ENCODE data around the gene CDK2AP2. TPM values are rescaled to one million over a fixed set of nuclear protein-coding genes. Genes with fewer than 3 reads are reported as not detected.
"Not testable (repeated sequence)": the region's sequence is repeated elsewhere in the genome, so short reads cannot be mapped to it uniquely, and the experiment has no call there.

The CDK2AP2 gene
- polyA plus RNA-seq, 1 of the 3 experiments (the other 2 are of a cell fraction) = 47.9 TPM

DNA sequence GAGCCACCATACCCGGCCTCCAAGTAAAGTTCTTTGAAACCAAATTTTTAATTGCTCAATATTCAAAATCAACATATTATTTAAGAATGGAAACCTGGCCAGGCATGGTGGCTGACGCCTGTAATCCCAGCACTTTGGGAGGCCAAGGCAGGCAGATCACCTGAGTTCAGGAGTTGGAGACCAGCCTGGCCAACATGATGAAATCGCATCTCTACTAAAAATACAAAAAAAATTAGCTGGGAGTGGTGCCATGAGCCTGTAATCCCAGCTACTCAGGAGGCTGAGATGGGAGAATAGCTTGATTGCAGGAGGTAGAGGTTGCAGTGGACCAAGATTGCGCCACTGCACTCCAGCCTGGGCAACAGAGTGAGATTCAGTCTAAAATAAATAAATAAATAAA is 40.1 kb upstream of the CDK2AP2 start:
- H3K9me3 ChIP-seq; H3K4me2 ChIP-seq; H3K36me3 ChIP-seq (replicated peaks in 1 of 2; ENCODE audit: control insufficient read depth in 1 of 2, insufficient read depth in 2 of 2, low read length in 1 of 2); DNase-seq; H3K4me3 ChIP-seq (ENCODE audit: low read depth in 2 of 2, low read length in 1 of 2); H3K9ac ChIP-seq; H3K79me2 ChIP-seq (ENCODE audit: insufficient read depth); H3K27me3 ChIP-seq (ENCODE audit: insufficient read depth); H3K4me1 ChIP-seq (ENCODE audit: control insufficient read depth in 1 of 2, insufficient read depth in 2 of 2, low read depth in 1 of 2, low read length in 1 of 2); H3K27ac ChIP-seq (ENCODE audit: low read depth in 2 of 2, low read length in 1 of 2); H4K20me1 ChIP-seq (ENCODE audit: insufficient read depth); POLR2A ChIA-PET; H3F3A ChIP-seq (replicated peaks; ENCODE audit: insufficient read depth); H3K9me2 ChIP-seq; H2AFZ ChIP-seq (ENCODE audit: low read depth): not testable (repeated sequence)
- 68% methylated on average over 4 of the region's 4 CpGs for WGBS (ENCODE audit: low lambda C conversion rate)
- CTCF ChIA-PET = interaction anchor here (1.1 kb wide), 1 partner anchor 13 kb away, joined by 3 read pairs; no protein-coding TSS in a partner anchor

DNA sequence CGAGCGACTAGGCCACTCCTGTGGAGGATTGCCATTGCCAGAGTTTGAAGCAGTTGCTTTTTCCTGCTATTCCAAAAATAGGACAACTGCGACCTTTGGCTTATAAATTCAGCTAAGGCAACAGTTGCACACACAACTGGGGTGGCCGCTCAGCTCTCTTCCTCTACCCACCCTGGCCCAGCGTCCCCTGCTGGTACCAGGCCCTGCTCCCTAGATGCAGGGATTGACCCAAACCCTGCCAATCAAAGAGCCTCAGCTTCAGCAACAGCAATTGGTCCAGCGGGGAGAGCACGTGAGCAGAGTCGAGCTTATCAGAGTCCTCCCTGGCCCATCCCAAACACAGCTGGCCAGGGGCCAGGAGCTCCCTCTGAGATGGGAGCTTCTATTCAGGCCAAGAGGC is 37.3 kb upstream of the CDK2AP2 start:
- POLR2A ChIA-PET = no interaction called here
- CTCF ChIA-PET = interaction anchor here (1.0 to 1.9 kb wide), 2 partner anchors 25 to 27 kb away, joined by 3 to 4 read pairs; no protein-coding TSS in a partner anchor
- Histone ChIP-seq H3F3A (replicated peaks; ENCODE audit: insufficient read depth) (no peaks in the 10 kb centered on the region), H3K27me3 (ENCODE audit: insufficient read depth) (no peaks in the 10 kb centered on the region), H3K9me2 (no peaks in the 10 kb centered on the region), H3K79me2 (ENCODE audit: insufficient read depth) (no peaks in the 10 kb centered on the region), H3K9ac (no peak overlapping the region), H3K9me3 (no peaks in the 10 kb centered on the region), H4K20me1 (ENCODE audit: insufficient read depth) (no peaks in the 10 kb centered on the region), H3K27ac (ENCODE audit: low read depth in 2 of 2, low read length in 1 of 2) (no peak overlapping the region), H3K4me2 (no peak overlapping the region), H2AFZ (ENCODE audit: low read depth) (no peak overlapping the region), H3K36me3 (replicated peaks in 1 of 2; ENCODE audit: control insufficient read depth in 1 of 2, insufficient read depth in 2 of 2, low read length in 1 of 2) (no peaks in the 10 kb centered on the region), H3K4me1 (ENCODE audit: control insufficient read depth in 1 of 2, insufficient read depth in 2 of 2, low read depth in 1 of 2, low read length in 1 of 2) (no peaks in the 10 kb centered on the region), H3K4me3 (ENCODE audit: low read depth in 2 of 2, low read length in 1 of 2) (no peak overlapping the region)
- TF ChIP-seq RFX5 (IDR thresholded peaks at IDR 0.05; ENCODE audit: low read length) (no peak), SMC3 (IDR thresholded peaks at IDR 0.05; ENCODE audit: low read depth, low read length) (no peak), EP300 (IDR thresholded peaks at IDR 0.05; ENCODE audit: borderline replicate concordance in 1 of 2, low read depth in 1 of 2, low read length in 1 of 2) (no peak), MEF2A (IDR thresholded peaks at IDR 0.05; ENCODE audit: borderline replicate concordance, low read depth) (no peak), CHD2 (IDR thresholded peaks at IDR 0.05; ENCODE audit: low read length, partially characterized antibody) (no peak)
- DNase-seq = no peak
- 77% methylated on average over 6 of the region's 8 CpGs for WGBS (ENCODE audit: low lambda C conversion rate)

DNA sequence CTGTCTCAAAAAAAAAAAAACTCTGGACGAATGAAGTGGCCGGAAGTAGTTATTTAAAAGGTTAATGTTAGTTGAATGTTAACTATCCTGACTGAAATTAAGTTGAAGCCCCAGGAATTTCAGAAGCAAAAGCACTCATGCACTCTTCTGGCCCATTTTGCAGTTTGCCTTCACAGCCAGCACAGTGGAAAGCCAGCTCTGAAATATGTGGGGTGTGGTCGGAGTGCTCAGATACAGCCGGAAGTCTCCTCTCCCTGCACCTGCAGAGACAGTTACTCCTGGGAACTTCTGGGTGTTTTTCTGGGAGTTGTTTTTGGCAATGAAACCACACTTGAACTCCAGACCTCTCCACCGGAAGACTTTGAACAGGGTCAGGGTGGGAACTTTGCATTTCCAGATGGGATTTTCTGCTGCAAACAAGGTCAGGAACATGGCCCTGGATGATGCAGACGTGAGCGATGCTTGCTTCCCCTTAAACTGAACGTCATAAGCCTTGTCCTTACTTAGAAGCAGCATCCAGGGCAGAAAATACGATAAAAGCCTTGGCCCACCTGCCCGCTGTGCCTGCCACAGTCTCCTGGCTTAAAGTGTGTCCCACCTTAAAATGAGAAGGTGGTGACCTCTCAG is 36.8 kb upstream of the CDK2AP2 start:
- TF ChIP-seq YY1 (IDR thresholded peaks at IDR 0.05; ENCODE audit: low read depth) = no peak
- no peak for TF ChIP-seq ELF1 (IDR thresholded peaks at IDR 0.05)
- H3K9me2 ChIP-seq = no peaks in the 10 kb centered on the region
- no peaks in the 10 kb centered on the region for H3K36me3 ChIP-seq (replicated peaks in 1 of 2; ENCODE audit: control insufficient read depth in 1 of 2, insufficient read depth in 2 of 2, low read length in 1 of 2)
- no peak for DNase-seq
- H3K27ac ChIP-seq (ENCODE audit: low read depth in 2 of 2, low read length in 1 of 2) = no peak overlapping the region
- no peaks in the 10 kb centered on the region for H3K4me1 ChIP-seq (ENCODE audit: control insufficient read depth in 1 of 2, insufficient read depth in 2 of 2, low read depth in 1 of 2, low read length in 1 of 2)
- H4K20me1 ChIP-seq (ENCODE audit: insufficient read depth) = no peaks in the 10 kb centered on the region
- no peaks in the 10 kb centered on the region for H3F3A ChIP-seq (replicated peaks; ENCODE audit: insufficient read depth)
- H2AFZ ChIP-seq (ENCODE audit: low read depth) = no peak overlapping the region
- H3K4me3 ChIP-seq (ENCODE audit: low read depth in 2 of 2, low read length in 1 of 2) = no peak overlapping the region
- H3K9ac ChIP-seq = no peak overlapping the region
- no peaks in the 10 kb centered on the region for H3K9me3 ChIP-seq
- POLR2A ChIA-PET = interaction anchor here (0.7 kb wide), 1 partner anchor 85 kb away, joined by 4 read pairs; the partner anchor contains the start of gene NUDT8
- no peaks in the 10 kb centered on the region for H3K27me3 ChIP-seq (ENCODE audit: insufficient read depth)
- WGBS (ENCODE audit: low lambda C conversion rate) = 79% methylated on average over 10 of the region's 10 CpGs
- no peaks in the 10 kb centered on the region for H3K79me2 ChIP-seq (ENCODE audit: insufficient read depth)
- CTCF ChIA-PET = interaction anchor here (0.6 kb wide), 1 partner anchor 414 kb away, joined by 4 read pairs; no protein-coding TSS in a partner anchor
- H3K4me2 ChIP-seq = no peak overlapping the region
